Heart left ventricle (tissue), 13 donors: Measurements from ENCODE around the gene KIF3C.

ENCODE experiments used
- POLR2A ChIP-seq, 2 donors: fragments of 450-650 bp; IDR thresholded peaks; one replicate each; pipeline ENCODE4 v1.6.1; 2017; ENCODE audit warnings: antibody characterized with exemption in 2 of 2, mild to moderate bottlenecking in 2 of 2, moderate library complexity in 2 of 2
- TF ChIP-seq, protein P1 (sequence below), 12 donors: fragments of 200-600 bp; sonication (generic) in 4 of 12; IDR thresholded peaks; one replicate each; pipeline versions ENCODE4 v1.5.0 to v1.8.0; 2018 to 2022; ENCODE audit warnings: antibody characterized with exemption in 12 of 12, mild to moderate bottlenecking in 5 of 12
- donor health status: ischemic (EF 13 %, LVEDD 7.1; RV severe dilation, severe dysfunction).
- donor health status: DM: no; HTN: yes; CAD: no.
- donor health status: DM: no; HTN: no; CAD: no.
- donor health status: ischemic (EF 25% LVEDD 6.9; RV normal size, moderate dysfunction).
- donor health status: ischemic (EF 25% LVEDD 5.7; RV mildly dilated, moderate dysfunction).
- donor health status: ischemic (EF 35%, LVEDD 5.7; RV mildly dilated, moderate dysfunction).
- donor health status: nonischemic (EF 11% LVEDD 7.7; RV severe dilation, severe dysfunction).
- donor health status: DM: yes; HTN: yes; CAD: no.
- donor health status: PGD.
- donor health status: ischemic (EF 29% LVEDD 5.4; RV normal size, mild dysfunction).
- donor health status: nonischemic (EF 23%, LVEDD 6.1; RV moderate dilation, normal function).

- TF ChIP-seq, protein P1, sequence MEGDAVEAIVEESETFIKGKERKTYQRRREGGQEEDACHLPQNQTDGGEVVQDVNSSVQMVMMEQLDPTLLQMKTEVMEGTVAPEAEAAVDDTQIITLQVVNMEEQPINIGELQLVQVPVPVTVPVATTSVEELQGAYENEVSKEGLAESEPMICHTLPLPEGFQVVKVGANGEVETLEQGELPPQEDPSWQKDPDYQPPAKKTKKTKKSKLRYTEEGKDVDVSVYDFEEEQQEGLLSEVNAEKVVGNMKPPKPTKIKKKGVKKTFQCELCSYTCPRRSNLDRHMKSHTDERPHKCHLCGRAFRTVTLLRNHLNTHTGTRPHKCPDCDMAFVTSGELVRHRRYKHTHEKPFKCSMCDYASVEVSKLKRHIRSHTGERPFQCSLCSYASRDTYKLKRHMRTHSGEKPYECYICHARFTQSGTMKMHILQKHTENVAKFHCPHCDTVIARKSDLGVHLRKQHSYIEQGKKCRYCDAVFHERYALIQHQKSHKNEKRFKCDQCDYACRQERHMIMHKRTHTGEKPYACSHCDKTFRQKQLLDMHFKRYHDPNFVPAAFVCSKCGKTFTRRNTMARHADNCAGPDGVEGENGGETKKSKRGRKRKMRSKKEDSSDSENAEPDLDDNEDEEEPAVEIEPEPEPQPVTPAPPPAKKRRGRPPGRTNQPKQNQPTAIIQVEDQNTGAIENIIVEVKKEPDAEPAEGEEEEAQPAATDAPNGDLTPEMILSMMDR (IDR thresholded peaks at IDR 0.05), result no peak
- no peak for TF ChIP-seq POLR2A (IDR thresholded peaks at IDR 0.05)
Observed at GRCh38 chr2:26011990-26012856, 29.9 kb upstream of the KIF3C start.
